HG03095 (cell line): ENCODE results near the gene VPS11.

Experiments used
- ATAC-seq: cut with Tn5 transposase; IDR thresholded peaks from one replicate; pipeline ENCODE4 v1.9.1; 2021; ENCODE audit warnings: moderate library complexity; ENCODE audit not compliant: unreplicated experiment

Gene VPS11

GRCh38 chr11:119078675-119079420 is 11.2 kb downstream of the VPS11 start:
- no peak for ATAC-seq

GRCh38 chr11:119081682-119082260 is 14.2 kb downstream of the VPS11 start:
- no peak for ATAC-seq

GRCh38 chr11:119084663-119085436 is 17.2 kb downstream of the VPS11 start, which contains the start of gene HMBS:
HMBS (plus strand) TSS chr11:119084881; CDS start chr11:119085034, 153 bp downstream.
- peak; percentile 88 for ATAC-seq

GRCh38 chr11:119085437-119085847 is 17.8 kb downstream of the VPS11 start:
- ATAC-seq = peak; percentile 20

GRCh38 chr11:119087123-119087522 is 19.5 kb downstream of the VPS11 start:
- ATAC-seq = no peak

GRCh38 chr11:119087747-119088241 is 20.2 kb downstream of the VPS11 start:
- no peak for ATAC-seq

GRCh38 chr11:119088406-119088805 is 20.8 kb downstream of the VPS11 start:
- no peak for ATAC-seq

GRCh38 chr11:119089319-119089718 is 21.7 kb downstream of the VPS11 start:
- ATAC-seq = no peak

- no peak for ATAC-seq
Observed at GRCh38 chr11:119091178-119091577, 23.6 kb downstream of the VPS11 start.

GRCh38 chr11:119091966-119092879 is 24.6 kb downstream of the VPS11 start:
- no peak for ATAC-seq

GRCh38 chr11:119092880-119093842 is 25.5 kb downstream of the VPS11 start:
- ATAC-seq = no peak

- ATAC-seq = peak; percentile 8
Observed at GRCh38 chr11:119093942-119094815, 26.6 kb downstream of the VPS11 start.

GRCh38 chr11:119094816-119095065 is 27.1 kb downstream of the VPS11 start:
- ATAC-seq = peak; percentile 32

- peak; percentile 72 for ATAC-seq
Observed at GRCh38 chr11:119095066-119095880, 27.7 kb downstream of the VPS11 start.

- ATAC-seq = no peak
Observed at GRCh38 chr11:119099711-119100110, 32.1 kb downstream of the VPS11 start.

- no peak for ATAC-seq
Observed at GRCh38 chr11:119100246-119100970, 32.8 kb downstream of the VPS11 start.
